Progenitor cell of endocrine pancreas (in vitro differentiated cells): ENCODE data around the gene MRPL34. TPM values are rescaled to one million over a fixed set of nuclear protein-coding genes. Genes with fewer than 3 reads are reported as not detected.

Experiments used
- DNase-seq: peaks from one replicate; pipeline ENCODE4 v3.0.0; 2021; ENCODE audit warnings: low spot score; ENCODE audit not compliant: unreplicated experiment
- H3K27ac Mint-ChIP-seq: 2 replicates; pipeline ENCODE4 v1.8.0; 2021; ENCODE audit warnings: mild to moderate bottlenecking, moderate library complexity, mixed read lengths
- H3K27me3 Mint-ChIP-seq: 2 replicates; pipeline ENCODE4 v1.8.0; 2021; ENCODE audit warnings: mixed read lengths
- H3K36me3 Mint-ChIP-seq: 2 replicates; pipeline ENCODE4 v1.8.0; 2022; ENCODE audit warnings: mixed read lengths; ENCODE audit not compliant: insufficient read depth
- H3K4me1 Mint-ChIP-seq: 2 replicates; pipeline ENCODE4 v1.8.0; 2021; ENCODE audit warnings: low read depth, mixed read lengths
- H3K4me3 Mint-ChIP-seq: 2 replicates; pipeline ENCODE4 v1.8.0; 2021; ENCODE audit warnings: low read depth, mild to moderate bottlenecking, moderate library complexity, mixed read lengths
- H3K9me3 Mint-ChIP-seq: 2 replicates; pipeline ENCODE4 v1.8.0; 2021; ENCODE audit warnings: low read depth, mixed read lengths
- total RNA-seq: library from RNA; stranded (reverse); gene quantifications from 2 replicates; pipeline ENCODE4 v1.2.1, GENCODE V29; 2021
- TF ChIP-seq, protein P1 (sequence below): fragments of 200-600 bp; sonication (generic); IDR thresholded peaks from one replicate; pipeline ENCODE4 v1.5.0; 2021; ENCODE audit warnings: antibody characterized with exemption, mild to moderate bottlenecking; ENCODE audit not compliant: unreplicated experiment

The MRPL34 gene
- total RNA-seq, 1 donor from 2014 or later, result 54.4 TPM

DNA sequence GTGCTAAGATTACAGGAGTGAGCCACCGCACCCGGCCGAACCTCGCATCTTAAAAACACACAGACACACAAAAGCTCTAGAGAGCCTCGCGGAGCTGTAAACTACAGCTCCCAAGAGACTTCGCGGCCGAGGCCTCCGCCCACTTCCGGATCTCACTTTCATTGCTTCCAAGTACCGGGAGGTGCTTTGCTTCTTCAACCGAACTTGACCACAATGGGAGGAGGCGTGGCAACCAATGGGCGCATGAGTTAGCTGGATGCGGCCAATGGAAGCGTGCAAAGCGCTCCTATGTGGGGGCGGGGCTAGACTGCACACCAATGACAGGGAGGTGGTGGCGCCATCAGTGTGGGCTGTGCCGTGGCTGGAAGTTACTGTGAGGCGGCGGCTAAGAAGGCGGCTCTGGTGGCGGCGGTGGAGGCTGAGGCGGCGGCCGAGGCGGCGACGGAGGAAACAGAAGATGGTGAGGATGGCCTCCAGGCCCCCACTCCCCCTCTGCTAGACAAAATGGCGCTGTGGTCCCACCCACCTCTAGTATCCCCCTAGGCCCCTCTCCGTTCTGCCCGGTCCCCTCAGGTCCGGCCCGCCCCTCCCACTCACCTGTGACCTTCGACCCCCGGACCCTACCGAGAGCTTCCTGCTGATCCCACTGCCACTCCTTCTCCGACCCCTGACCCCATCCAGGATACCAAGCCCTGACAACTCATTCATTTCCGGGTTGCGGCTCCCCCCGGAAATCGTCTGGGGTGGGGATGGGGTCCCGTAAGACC, 3.7 kb downstream of the MRPL34 start, which contains the start of gene DDA1:
TSS of gene DDA1 (plus strand) at position 366 of the 767 bp plus-strand sequence. CDS start at position 458, 92 bp downstream.
- no peaks in the 10 kb centered on the region for H3K9me3 Mint-ChIP-seq
- peaks cover 23% of the 10 kb centered on the region for H3K4me1 Mint-ChIP-seq
- DNase-seq, result peak; percentile 97
- peak within 1 kb of the TSS; percentile 93 for H3K27ac Mint-ChIP-seq
- peaks cover 4% of the 10 kb centered on the region for H3K36me3 Mint-ChIP-seq
- H3K27me3 Mint-ChIP-seq, result no peaks in the 10 kb centered on the region
- TF ChIP-seq, protein P1, sequence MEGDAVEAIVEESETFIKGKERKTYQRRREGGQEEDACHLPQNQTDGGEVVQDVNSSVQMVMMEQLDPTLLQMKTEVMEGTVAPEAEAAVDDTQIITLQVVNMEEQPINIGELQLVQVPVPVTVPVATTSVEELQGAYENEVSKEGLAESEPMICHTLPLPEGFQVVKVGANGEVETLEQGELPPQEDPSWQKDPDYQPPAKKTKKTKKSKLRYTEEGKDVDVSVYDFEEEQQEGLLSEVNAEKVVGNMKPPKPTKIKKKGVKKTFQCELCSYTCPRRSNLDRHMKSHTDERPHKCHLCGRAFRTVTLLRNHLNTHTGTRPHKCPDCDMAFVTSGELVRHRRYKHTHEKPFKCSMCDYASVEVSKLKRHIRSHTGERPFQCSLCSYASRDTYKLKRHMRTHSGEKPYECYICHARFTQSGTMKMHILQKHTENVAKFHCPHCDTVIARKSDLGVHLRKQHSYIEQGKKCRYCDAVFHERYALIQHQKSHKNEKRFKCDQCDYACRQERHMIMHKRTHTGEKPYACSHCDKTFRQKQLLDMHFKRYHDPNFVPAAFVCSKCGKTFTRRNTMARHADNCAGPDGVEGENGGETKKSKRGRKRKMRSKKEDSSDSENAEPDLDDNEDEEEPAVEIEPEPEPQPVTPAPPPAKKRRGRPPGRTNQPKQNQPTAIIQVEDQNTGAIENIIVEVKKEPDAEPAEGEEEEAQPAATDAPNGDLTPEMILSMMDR, result no peak
- peak within 1 kb of the TSS; percentile 95 for H3K4me3 Mint-ChIP-seq

DNA sequence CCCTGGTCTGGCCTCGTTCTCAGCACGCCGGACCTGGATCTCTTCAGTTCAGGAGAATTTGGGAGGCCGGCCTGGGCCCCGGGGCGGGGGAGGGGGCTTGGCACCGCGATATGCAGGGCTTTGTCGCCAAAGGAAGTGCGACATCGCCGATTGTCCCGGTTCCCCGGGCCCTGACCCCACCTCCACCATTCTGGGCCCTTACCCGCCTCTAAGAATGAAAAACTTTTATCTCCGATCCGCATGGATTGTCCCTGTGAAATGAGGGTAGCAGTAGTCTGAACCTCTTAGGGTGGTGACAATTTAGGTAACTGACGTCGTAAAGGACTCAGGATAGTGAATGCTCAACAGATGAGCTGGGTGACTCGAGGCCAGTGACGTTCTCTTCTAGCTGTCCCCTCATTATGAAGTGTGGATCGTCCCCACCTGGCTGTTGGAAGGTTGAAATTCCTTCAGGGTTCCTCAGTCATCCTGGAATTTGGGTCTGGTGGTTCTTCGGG, 4.3 kb downstream of the MRPL34 start:
- Mint-ChIP-seq H3K27me3 (no peaks in the 10 kb centered on the region), H3K4me1 (peaks cover 23% of the 10 kb centered on the region), H3K36me3 (peaks cover 4% of the 10 kb centered on the region), H3K9me3 (no peaks in the 10 kb centered on the region), H3K27ac (peak overlapping the region; percentile 93), H3K4me3 (peak overlapping the region; percentile 95)
- no peak for DNase-seq
- TF ChIP-seq, protein P1, result no peak

DNA sequence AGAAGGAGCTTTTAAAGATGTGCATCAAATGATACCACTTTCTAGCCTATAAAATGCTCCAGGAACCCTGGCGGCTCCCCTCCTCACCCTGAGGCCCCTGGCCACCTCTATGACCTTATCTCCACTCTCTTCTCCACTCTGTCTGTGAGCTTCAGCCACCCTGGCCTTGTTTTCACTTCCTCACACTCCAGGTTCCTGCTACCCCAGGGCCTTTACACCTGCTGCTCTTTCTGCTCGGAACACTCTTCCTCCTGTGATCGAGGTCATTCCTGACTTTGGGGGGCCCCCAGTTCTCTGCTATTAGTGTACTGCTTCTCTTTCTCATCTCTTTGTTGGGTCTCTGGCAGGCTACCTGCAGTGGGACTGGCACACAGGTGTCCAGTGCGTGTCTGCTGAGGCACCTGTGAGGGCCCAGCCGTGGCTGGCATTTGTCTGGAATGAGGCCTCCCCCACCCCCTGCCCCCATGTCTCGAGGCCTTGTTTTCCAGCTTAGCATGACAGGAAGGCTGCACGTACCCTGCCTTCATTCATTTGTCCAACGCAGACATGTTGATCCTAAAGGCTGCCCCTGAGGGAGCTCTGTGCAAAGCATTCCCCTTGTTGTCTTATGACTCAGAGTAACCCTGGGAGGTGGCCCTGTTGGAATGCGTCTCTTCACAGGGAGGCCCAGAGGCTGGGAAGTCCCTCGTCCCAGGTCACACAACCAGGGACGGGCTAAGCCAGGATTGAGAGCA, 6.0 kb downstream of the MRPL34 start:
- Mint-ChIP-seq H3K36me3 (peaks cover 6% of the 10 kb centered on the region), H3K27ac (peak overlapping the region; percentile 43), H3K4me1 (peaks cover 19% of the 10 kb centered on the region), H3K9me3 (no peaks in the 10 kb centered on the region), H3K4me3 (peak overlapping the region; percentile 53), H3K27me3 (no peaks in the 10 kb centered on the region)
- TF ChIP-seq, protein P1, result no peak
- no peak for DNase-seq

DNA sequence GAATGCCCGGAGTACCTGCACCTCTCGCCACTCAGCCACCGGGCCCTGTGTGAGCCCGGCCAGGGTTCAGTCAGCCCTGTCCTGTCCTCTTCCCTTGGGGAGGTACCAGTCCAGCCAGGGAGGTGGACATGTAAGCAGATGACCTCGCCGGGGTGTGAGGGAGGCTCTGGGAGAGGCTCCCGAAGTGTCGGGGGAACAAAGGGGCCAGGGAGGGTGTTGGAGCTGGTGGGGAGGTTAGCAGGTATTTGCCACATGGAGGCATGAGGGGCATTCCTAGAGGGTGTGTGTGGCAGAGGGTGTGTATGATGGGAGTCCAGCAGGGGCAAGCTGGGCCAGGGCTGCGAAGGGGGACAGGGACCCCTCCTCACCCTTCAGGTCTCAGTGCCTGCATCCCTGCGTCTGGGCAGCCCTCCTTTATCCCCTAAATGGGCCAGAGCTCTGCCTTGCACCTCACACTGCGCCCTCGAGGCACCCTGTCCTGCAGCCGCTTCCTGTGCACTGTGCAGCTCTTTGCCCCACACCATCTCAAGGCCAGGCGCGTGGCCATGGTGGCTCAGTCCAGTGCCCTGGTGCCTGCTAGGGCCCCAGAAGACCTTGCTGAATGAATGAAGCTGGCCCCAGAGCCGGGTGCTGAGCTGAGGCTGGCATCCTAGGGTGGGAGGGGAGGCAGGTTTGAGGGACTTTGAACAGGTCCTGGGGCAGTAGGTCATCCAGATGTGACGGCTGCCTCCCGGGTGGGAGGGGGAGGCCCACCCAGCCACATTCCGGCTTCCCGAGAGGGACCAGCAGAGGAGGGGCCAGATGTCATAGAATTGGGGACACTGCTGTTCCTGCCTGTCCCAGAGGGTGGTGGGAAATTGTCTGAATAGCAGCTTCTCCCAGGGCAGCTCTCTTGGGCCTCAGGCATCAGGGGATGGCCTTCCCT, 6.8 kb downstream of the MRPL34 start:
- H3K4me3 Mint-ChIP-seq, result no peak overlapping the region
- H3K4me1 Mint-ChIP-seq, result peaks cover 19% of the 10 kb centered on the region
- no peaks in the 10 kb centered on the region for H3K27me3 Mint-ChIP-seq
- DNase-seq, result no peak
- no peaks in the 10 kb centered on the region for H3K9me3 Mint-ChIP-seq
- TF ChIP-seq, protein P1, result no peak
- no peak overlapping the region for H3K27ac Mint-ChIP-seq
- peaks cover 6% of the 10 kb centered on the region for H3K36me3 Mint-ChIP-seq
